HG02763 (cell line): ENCODE measurements around the gene RPS13.
"Not testable (repeated sequence)": the region's sequence is repeated elsewhere in the genome, so short reads cannot be mapped to it uniquely, and the experiment has no call there.

ENCODE experiments used
- ATAC-seq: cut with Tn5 transposase; IDR thresholded peaks from one replicate; pipeline ENCODE4 v1.9.1; 2021; ENCODE audit warnings: mild to moderate bottlenecking, moderate library complexity; ENCODE audit not compliant: unreplicated experiment

RPS13 gene

GRCh38 chr11:17036666-17037658 is 40.5 kb downstream of the RPS13 start:
- no peak for ATAC-seq

GRCh38 chr11:17034027-17034426 is 43.4 kb downstream of the RPS13 start:
- not testable (repeated sequence) for ATAC-seq

- no peak for ATAC-seq
These were observed 50.9 kb downstream of the RPS13 start for GRCh38 chr11:17026487-17027082.

- no peak for ATAC-seq
These were observed 52.5 kb downstream of the RPS13 start for GRCh38 chr11:17024924-17025323.
